ENCODE results near the gene NTNG2.

NTNG2 gene

DNA sequence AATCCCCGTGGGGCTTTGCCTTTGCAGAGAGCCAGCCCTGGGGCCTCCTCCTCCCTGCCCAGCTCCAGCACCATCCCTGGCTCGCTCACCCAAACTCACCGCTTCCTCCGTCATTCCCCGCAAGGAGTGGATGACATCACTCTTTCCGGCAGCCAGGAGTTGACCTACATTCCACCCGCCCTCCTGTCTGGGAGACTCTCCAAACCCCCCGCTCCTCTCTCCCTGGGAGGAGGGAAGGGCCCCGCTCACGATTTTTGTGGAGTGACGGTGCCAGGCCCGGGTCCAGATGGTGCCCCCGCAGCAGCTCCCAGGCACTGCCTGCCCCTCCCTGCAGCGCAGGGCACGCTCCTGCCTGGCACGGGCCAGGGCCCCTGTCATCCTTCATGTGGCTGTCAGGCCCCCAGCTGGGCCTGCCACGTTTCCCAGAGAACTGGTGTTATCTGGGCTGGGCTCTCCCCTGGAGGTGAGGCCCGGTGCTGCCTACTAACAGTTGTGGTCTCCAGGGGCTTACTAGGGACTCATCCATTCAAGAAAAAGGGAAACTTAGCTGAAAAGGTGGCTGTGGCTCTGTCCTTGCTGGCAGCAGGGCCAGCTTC lies 52.3 kb downstream of the NTNG2 start:
- no peak for TF ChIP-seq GATA3 (IDR thresholded peaks at IDR 0.05; ENCODE audit: low read depth, low read length)
- no peak for TF ChIP-seq GATA2 (IDR thresholded peaks at IDR 0.05; ENCODE audit: low read depth, low read length)

DNA sequence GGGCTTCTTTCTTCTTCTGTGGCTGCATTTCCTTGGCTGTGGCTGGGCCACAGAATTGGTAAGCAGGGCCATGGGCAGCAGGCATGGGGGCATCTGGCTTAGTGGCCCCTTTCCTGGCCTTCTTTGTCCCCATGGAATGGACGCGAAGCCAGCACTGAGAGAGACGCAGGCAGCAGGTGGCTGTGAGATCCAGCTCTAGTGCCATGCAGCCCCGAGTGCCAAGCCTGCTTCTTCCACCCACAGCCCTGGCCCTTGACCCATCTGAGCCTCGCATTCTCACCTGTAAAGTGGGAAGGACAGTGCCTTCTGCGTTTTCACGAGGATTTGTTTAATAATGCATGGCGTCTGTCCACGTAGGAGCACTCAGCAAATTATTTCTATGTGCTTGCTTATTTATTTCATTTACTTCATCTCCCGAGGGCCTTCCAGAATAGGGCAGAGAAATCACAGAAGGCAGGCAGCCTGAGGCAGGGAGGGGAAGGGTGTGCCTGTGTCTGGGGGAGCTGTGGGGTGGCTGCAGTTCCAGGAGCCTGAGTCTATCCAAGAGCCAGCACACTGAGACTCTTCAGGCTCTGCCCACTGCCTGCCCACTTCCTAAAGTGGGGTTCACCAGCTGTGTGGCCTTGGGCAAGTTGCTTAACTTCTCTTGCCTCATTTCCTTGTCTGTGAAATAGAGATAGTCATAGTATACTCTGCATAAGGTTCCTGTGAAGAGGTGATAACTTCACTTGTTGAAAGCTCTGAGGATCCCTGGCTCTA lies 55.2 kb downstream of the NTNG2 start:
- TF ChIP-seq GATA3 (IDR thresholded peaks at IDR 0.05; ENCODE audit: low read depth, low read length): no peak

DNA sequence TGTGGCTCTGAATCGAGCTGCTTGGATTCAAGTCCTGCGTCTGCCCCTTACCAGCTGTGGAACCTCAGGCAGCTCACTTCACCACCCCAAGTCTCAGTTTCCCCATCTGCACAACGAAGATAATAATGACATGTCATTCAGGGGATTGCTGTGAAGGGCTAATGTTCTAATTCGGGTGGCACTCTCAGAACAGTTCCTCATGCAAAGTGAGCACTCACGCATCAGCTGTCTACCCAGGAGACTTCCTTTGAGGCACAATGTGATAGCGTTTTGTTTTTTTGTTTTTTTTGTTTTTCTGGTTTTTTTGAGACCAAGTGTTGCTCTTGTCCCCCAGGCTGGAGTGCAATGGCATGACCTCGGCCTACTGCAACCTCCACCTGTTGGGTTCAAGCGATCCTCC lies 56.4 kb downstream of the NTNG2 start:
- TF ChIP-seq GATA2 (IDR thresholded peaks at IDR 0.05; ENCODE audit: low read depth, low read length): no peak
- TF ChIP-seq GATA3 (IDR thresholded peaks at IDR 0.05; ENCODE audit: low read depth, low read length): no peak

- TF ChIP-seq GATA2 (IDR thresholded peaks at IDR 0.05; ENCODE audit: low read depth, low read length) (no peak), GATA3 (IDR thresholded peaks at IDR 0.05; ENCODE audit: low read depth, low read length) (no peak)
Measured at GRCh38 chr9:132221941-132222340, 60.1 kb downstream of the NTNG2 start.

DNA sequence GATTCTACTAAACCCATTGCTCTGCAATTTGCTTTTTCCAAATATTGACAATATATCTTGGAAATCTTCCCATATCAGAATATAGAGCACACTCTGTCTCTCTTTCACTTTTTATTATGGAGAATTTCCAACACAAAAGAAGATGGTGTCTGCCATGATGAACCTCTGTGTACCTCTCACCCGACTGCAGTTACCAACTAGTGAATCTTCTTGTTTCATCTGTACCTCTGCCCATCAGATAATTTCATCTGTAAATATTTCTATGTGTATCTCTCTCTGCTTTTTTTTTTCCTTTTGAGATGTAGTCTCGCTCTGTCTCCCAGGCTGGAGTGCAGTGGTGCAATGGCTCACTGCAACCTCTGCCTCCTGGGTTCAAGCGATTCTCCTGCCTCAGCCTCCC lies 62.8 kb downstream of the NTNG2 start:
- no peak for TF ChIP-seq GATA2 (IDR thresholded peaks at IDR 0.05; ENCODE audit: low read depth, low read length)
- TF ChIP-seq GATA3 (IDR thresholded peaks at IDR 0.05; ENCODE audit: low read depth, low read length): no peak

- TF ChIP-seq GATA2 (IDR thresholded peaks at IDR 0.05; ENCODE audit: low read depth, low read length) (no peak), GATA3 (IDR thresholded peaks at IDR 0.05; ENCODE audit: low read depth, low read length) (no peak)
Measured at GRCh38 chr9:132226571-132227430, 64.9 kb downstream of the NTNG2 start.

- no peak for TF ChIP-seq GATA3 (IDR thresholded peaks at IDR 0.05; ENCODE audit: low read depth, low read length)
- no peak for TF ChIP-seq GATA2 (IDR thresholded peaks at IDR 0.05; ENCODE audit: low read depth, low read length)
Measured at GRCh38 chr9:132228062-132228461, 66.2 kb downstream of the NTNG2 start.

- no peak for TF ChIP-seq GATA2 (IDR thresholded peaks at IDR 0.05; ENCODE audit: low read depth, low read length)
- TF ChIP-seq GATA3 (IDR thresholded peaks at IDR 0.05; ENCODE audit: low read depth, low read length): no peak
Measured at GRCh38 chr9:132230605-132231004, 68.7 kb downstream of the NTNG2 start.

- TF ChIP-seq GATA2 (IDR thresholded peaks at IDR 0.05; ENCODE audit: low read depth, low read length): peak; percentile 63
- TF ChIP-seq GATA3 (IDR thresholded peaks at IDR 0.05; ENCODE audit: low read depth, low read length): no peak
Measured at GRCh38 chr9:132231019-132231701, 69.3 kb downstream of the NTNG2 start.

DNA sequence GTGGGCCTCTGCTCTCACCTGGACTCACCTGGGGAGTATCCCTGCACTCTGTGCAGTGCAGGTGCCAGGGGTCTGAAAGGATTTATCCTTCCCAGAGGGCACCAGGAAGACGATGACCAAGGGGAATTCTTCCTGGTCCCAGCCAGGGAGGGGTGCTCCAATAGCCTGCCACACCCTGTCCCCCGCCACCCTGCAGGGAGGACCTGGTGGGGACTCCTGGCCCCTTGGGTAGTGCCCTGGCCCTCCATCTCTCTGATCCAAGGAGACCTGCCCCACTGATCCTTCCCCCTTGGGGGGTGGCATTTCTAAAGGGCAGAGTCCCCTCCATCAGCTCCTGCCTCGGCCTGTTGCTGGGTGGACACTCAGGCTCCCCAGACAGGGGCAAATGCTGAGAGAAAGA lies 70.7 kb downstream of the NTNG2 start:
- no peak for TF ChIP-seq GATA2 (IDR thresholded peaks at IDR 0.05; ENCODE audit: low read depth, low read length)
- TF ChIP-seq GATA3 (IDR thresholded peaks at IDR 0.05; ENCODE audit: low read depth, low read length): no peak

DNA sequence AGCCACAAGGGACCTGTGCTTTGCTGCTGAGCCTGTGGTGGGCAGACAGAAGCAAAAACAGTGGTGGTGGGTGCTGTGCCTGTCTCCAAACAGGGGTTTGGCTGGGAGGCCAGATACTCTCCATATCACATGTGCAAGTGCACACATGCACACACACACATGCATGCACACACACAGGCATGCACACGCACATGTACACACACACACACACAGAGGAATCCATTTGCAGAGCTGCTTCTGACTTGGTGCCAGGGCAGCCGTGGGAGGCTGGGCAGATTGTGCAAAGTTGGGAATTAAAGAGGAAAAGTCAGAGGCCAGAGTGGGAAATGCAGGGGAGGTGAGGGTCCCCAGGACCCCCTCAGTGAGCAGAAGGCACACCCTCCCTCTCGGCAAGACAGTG lies 71.3 kb downstream of the NTNG2 start:
- TF ChIP-seq GATA2 (IDR thresholded peaks at IDR 0.05; ENCODE audit: low read depth, low read length): no peak
- TF ChIP-seq GATA3 (IDR thresholded peaks at IDR 0.05; ENCODE audit: low read depth, low read length): no peak

- TF ChIP-seq GATA3 (IDR thresholded peaks at IDR 0.05; ENCODE audit: low read depth, low read length) (no peak), GATA2 (IDR thresholded peaks at IDR 0.05; ENCODE audit: low read depth, low read length) (no peak)
Measured at GRCh38 chr9:132234535-132234934, 72.7 kb downstream of the NTNG2 start.

- TF ChIP-seq GATA2 (IDR thresholded peaks at IDR 0.05; ENCODE audit: low read depth, low read length) (no peak), GATA3 (IDR thresholded peaks at IDR 0.05; ENCODE audit: low read depth, low read length) (no peak)
Measured at GRCh38 chr9:132235125-132235524, 73.3 kb downstream of the NTNG2 start.
